Measurements from ENCODE around the gene TRAPPC12. TPM values are rescaled to one million over a fixed set of nuclear protein-coding genes. Genes with fewer than 3 reads are reported as not detected.

The TRAPPC12 gene
- total RNA-seq, 4 donors from 2014 or later, result 41.3 to 83.6 (median 52.0) TPM

- TF ChIP-seq CTCF (IDR thresholded peaks at IDR 0.05; ENCODE audit: low read depth), result no peak
These were observed 90.0 kb downstream of the TRAPPC12 start for GRCh38 chr2:3469486-3469885.

GRCh38 chr2:3470166-3470651, 90.7 kb downstream of the TRAPPC12 start:
- TF ChIP-seq CTCF (IDR thresholded peaks at IDR 0.05; ENCODE audit: low read depth), result no peak

GRCh38 chr2:3470856-3471737, 91.6 kb downstream of the TRAPPC12 start:
- TF ChIP-seq CTCF (IDR thresholded peaks at IDR 0.05; ENCODE audit: low read depth), result no peak

- no peak for TF ChIP-seq CTCF (IDR thresholded peaks at IDR 0.05; ENCODE audit: low read depth)
These were observed 92.8 kb downstream of the TRAPPC12 start for GRCh38 chr2:3472296-3472695.

- no peak for TF ChIP-seq CTCF (IDR thresholded peaks at IDR 0.05; ENCODE audit: low read depth)
These were observed 93.5 kb downstream of the TRAPPC12 start for GRCh38 chr2:3472966-3473365.

- TF ChIP-seq CTCF (IDR thresholded peaks at IDR 0.05; ENCODE audit: low read depth), result no peak
These were observed 96.3 kb downstream of the TRAPPC12 start for GRCh38 chr2:3475771-3476170.

- TF ChIP-seq CTCF (IDR thresholded peaks at IDR 0.05; ENCODE audit: low read depth), result no peak
These were observed 97.0 kb downstream of the TRAPPC12 start for GRCh38 chr2:3476321-3476984.

Data from subcutaneous adipose tissue (tissue), 4 donors.